Measurements from ENCODE around the gene RAET1E.
"Not testable (repeated sequence)": the region's sequence is repeated elsewhere in the genome, so short reads cannot be mapped to it uniquely, and the experiment has no call there.

Gene RAET1E

GRCh38 chr6:149877659-149878058 lies 20.3 kb downstream of the RAET1E start:
- TF ChIP-seq POLR2A (IDR thresholded peaks at IDR 0.05; ENCODE audit: low read length) (no peak), GATA1 (IDR thresholded peaks at IDR 0.05; ENCODE audit: low read depth, low read length) (no peak)
- no peak for DNase-seq

GRCh38 chr6:149876241-149876933 lies 21.5 kb downstream of the RAET1E start:
- DNase-seq: no peak
- TF ChIP-seq POLR2A (IDR thresholded peaks at IDR 0.05; ENCODE audit: low read length) (no peak), GATA1 (IDR thresholded peaks at IDR 0.05; ENCODE audit: low read depth, low read length) (no peak)

- DNase-seq: no peak
Measured at GRCh38 chr6:149872233-149872632, 25.7 kb downstream of the RAET1E start.

DNA sequence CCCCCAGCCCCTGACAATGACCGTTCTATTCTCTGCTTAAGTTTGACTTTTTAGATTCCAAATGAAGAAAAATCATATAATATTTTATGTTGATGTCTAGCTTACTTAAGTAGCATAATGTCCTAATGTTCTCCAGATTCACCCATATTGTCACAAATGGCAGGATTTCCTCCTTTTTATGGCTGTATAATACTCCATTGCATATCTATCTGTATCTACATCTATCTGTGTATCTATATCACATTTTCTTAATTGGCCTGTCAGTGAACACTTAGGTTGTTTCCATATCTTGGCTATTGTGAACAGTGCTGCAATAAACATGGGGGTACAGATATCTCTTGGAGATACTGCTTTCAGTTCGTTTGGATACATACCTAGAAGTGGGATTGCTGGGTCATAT lies 26.7 kb downstream of the RAET1E start:
- DNase-seq: no peak
- TF ChIP-seq GATA1 (IDR thresholded peaks at IDR 0.05; ENCODE audit: low read depth, low read length) (no peak), POLR2A (IDR thresholded peaks at IDR 0.05; ENCODE audit: low read length) (no peak)

More at GRCh38 chr6:149872233-149872632, 25.7 kb downstream of the RAET1E start:
- no peak for TF ChIP-seq GATA1 (IDR thresholded peaks at IDR 0.05; ENCODE audit: low read depth, low read length)

DNA sequence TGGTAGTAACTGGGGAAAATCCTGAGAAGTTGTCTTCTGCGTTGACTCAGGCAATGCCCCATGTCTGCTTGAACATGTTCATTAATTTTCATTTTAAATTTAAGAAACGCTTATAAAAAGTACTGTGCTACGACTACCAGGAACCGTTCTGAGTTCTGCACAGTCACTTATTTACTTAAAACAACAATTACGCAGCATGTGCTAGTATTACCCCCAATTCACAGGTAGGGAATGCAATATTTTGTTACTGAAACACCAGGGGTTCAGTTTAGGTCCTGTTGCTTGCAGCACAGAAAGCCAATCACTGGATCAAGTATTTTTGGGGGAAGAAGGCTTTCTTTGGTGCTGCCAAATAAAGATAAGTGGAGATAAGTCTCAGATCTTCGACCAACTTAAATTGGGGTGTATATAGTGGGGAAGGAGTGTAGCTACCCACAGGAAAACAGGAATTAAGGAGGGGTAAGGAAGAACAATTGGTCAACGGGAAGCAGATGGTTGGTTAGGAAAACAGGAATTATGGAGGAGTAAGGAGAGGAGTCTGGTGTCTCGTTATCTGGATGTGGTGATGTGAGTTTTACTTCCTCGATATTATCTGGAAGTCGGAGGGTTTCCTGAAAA lies 28.5 kb downstream of the RAET1E start:
- TF ChIP-seq POLR2A (IDR thresholded peaks at IDR 0.05; ENCODE audit: low read length) (no peak), GATA1 (IDR thresholded peaks at IDR 0.05; ENCODE audit: low read depth, low read length) (no peak)
- no peak for DNase-seq

DNA sequence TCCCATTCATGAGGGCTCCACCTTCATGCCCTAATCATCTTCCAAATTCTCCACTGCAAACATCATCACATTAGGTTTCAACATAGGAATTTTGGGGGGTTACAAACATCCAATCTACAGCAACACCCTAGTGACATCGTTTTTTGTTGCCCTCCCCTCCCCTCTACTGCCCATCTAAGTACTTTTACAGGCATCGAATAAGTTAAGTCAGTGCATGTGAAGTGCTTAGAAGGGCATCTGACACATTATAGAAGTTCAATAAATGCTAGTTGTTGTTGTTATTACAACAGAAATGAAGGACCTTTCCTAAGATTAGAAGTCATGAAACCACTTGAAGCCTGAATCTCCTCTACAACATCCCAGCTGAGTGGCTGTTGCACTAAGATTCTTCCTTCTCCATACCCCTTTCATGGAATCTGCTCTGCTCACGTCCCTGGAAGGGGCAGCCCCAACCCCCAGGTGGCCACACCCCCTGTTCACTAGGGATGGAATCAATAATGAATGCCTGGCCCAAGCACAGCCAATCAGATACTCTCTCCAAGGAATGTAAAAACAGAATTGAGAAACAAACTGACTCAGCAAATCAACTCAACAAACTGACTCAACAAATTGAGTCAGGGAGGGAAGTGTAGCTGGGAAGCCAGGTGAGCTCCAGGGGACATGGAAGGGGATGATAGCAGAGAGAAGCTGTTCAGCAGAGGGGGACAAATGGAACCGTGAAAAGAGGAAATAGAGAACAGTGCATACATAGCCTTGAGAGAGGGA lies 29.9 kb downstream of the RAET1E start:
- no peak for TF ChIP-seq GATA1 (IDR thresholded peaks at IDR 0.05; ENCODE audit: low read depth, low read length)
- TF ChIP-seq POLR2A (IDR thresholded peaks at IDR 0.05; ENCODE audit: low read length): no peak
- DNase-seq: peak in 1 of 2 experiments; percentile 35

GRCh38 chr6:149864578-149865535 lies 33.1 kb downstream of the RAET1E start:
- peak; percentile 63 to 69 for DNase-seq
- TF ChIP-seq POLR2A (IDR thresholded peaks at IDR 0.05; ENCODE audit: low read length) (no peak), GATA1 (IDR thresholded peaks at IDR 0.05; ENCODE audit: low read depth, low read length) (no peak)

DNA sequence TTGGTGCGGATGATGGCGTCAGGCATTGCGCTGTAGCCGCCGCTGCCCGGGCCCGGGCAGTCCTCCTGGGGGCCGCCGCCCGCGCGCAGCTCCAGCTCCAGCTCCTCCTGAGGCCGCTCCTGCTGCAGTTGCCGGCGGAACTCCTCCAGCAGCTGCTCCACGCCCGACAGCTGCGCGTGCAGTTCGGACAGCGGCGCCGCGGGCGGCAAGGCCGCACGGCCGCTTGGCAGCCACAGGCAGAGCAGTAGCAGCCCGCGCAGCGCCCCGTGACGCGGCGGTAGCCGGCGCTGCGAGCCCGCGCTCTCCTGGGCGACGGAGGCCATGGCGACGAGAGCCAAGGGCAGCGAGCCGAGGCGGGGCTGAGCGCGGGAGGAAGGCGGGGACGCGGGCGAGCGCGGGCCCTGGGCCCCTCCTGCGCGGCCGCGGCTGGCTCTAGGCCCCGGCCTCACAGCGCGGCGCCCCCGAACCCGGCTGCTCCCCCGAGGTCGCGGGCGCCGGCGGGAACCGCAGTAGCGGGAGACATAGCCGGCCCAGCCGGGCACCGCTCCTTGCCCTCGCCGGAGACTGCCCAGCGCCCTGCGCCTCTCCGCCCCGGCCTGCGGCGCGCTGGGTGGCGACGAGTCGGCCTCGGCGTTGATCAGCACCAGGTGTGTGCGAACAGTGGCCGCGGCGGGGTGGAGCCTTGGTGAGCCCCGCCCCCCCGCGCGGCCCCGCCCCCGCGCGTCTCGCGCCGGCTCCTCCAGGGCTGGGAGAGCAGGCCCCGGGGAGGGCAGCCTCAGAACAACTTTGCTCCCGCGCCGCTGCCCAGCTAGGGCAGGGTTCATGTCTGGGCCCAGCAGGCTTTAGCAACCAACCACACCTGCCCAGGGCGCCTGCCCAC lies 34.0 kb downstream of the RAET1E start, which contains the start of gene LRP11:
TSS of gene LRP11 (minus strand) at position 662 of the 880 bp plus-strand sequence. CDS start at position 323, 339 bp downstream.
- peak; percentile 84 to 87 for DNase-seq
- TF ChIP-seq POLR2A (IDR thresholded peaks at IDR 0.05; ENCODE audit: low read length) (peak; percentile 54), GATA1 (IDR thresholded peaks at IDR 0.05; ENCODE audit: low read depth, low read length) (no peak)

GRCh38 chr6:149862922-149863697 lies 34.8 kb downstream of the RAET1E start:
- TF ChIP-seq GATA1 (IDR thresholded peaks at IDR 0.05; ENCODE audit: low read depth, low read length): no peak
- no peak for TF ChIP-seq POLR2A (IDR thresholded peaks at IDR 0.05; ENCODE audit: low read length)
- DNase-seq: peak; percentile 66 to 69

- not testable (repeated sequence) for DNase-seq
Measured at GRCh38 chr6:149862424-149862738, 35.5 kb downstream of the RAET1E start.

DNA sequence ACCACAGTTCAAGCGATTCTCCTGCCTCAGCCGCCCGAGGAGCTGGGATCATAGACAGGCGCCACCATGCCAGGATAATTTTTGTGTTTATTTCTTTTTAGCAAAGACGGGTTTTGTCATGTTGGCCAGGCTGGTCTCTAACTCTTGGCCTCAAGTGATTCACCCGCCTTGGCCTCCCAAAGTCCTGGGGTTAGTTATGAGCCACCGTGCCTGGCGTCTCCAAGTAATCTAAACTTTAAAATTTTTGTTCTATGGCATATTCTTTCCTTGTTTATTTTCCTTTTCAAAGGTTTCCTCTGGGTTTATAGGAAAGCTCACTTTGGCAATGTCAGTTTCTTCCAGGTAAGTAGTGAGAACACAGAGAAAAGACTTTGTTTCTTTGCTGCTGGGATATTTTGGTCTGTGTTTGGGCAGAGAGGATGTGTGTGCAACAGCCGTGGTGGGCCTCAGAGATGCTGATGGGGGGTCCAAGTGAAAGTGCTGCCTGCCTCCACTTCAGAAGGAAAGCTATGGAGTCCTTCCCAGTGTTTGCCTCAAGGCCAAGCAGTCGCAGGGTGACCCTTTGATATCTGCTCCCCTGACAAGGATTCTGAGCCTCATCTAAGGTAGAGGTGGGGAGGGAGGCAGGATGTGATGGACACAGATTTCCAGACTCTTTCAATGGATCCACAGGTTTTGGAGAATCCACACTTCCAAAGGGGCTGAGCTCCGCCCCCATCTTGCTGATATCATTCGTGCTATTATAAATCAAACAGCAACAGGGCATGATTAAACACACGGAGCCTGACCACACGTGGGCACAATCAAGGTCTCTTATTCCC lies 36.1 kb downstream of the RAET1E start:
- TF ChIP-seq POLR2A (IDR thresholded peaks at IDR 0.05; ENCODE audit: low read length) (no peak), GATA1 (IDR thresholded peaks at IDR 0.05; ENCODE audit: low read depth, low read length) (no peak)
- DNase-seq: no peak
